Forelimb muscle (tissue), 1 donor: ENCODE measurements around the gene RAB11FIP4. TPM values are rescaled to one million over a fixed set of nuclear protein-coding genes. Genes with fewer than 3 reads are reported as not detected.

Source experiments
- DNase-seq: peaks from one replicate; pipeline ENCODE4 v3.0.0-alpha.2; 2013; ENCODE audit warnings: low read depth
- polyA plus RNA-seq: library from polyadenylated mRNA; unstranded; fragments of 120-200 nt; gene quantifications from one replicate; pipeline ENCODE4 v1.2.1, GENCODE V29; 2013; ENCODE audit not compliant: insufficient read length

The RAB11FIP4 gene
- polyA plus RNA-seq, 1 donor: 0.46 TPM

GRCh38 chr17:31566247-31566991 is 174.9 kb downstream of the RAB11FIP4 start:
- no peak for DNase-seq

DNA sequence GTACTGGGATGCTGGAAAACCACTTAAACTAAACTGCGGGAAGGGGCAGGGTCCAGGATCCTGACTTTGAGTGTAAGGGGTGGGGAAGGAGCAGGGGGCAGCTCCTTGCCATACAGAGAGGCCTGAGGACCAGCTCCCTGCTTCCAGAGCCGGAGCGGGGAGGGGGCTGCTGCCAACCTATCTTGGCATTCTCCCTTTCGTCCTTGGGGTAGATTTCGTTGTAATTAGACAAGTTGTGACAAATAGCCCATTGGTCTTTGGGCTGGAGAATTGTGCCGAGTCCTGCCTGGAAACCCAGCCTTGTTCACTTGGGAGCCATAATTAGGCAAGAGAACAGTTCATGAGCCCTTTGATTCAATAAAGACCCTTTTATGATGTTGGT is 175.5 kb downstream of the RAB11FIP4 start:
- no peak for DNase-seq

GRCh38 chr17:31568121-31568520 is 176.6 kb downstream of the RAB11FIP4 start:
- no peak for DNase-seq

GRCh38 chr17:31568539-31568938 is 177.1 kb downstream of the RAB11FIP4 start:
- DNase-seq: no peak

GRCh38 chr17:31570231-31570630 is 178.8 kb downstream of the RAB11FIP4 start:
- DNase-seq: no peak

DNA sequence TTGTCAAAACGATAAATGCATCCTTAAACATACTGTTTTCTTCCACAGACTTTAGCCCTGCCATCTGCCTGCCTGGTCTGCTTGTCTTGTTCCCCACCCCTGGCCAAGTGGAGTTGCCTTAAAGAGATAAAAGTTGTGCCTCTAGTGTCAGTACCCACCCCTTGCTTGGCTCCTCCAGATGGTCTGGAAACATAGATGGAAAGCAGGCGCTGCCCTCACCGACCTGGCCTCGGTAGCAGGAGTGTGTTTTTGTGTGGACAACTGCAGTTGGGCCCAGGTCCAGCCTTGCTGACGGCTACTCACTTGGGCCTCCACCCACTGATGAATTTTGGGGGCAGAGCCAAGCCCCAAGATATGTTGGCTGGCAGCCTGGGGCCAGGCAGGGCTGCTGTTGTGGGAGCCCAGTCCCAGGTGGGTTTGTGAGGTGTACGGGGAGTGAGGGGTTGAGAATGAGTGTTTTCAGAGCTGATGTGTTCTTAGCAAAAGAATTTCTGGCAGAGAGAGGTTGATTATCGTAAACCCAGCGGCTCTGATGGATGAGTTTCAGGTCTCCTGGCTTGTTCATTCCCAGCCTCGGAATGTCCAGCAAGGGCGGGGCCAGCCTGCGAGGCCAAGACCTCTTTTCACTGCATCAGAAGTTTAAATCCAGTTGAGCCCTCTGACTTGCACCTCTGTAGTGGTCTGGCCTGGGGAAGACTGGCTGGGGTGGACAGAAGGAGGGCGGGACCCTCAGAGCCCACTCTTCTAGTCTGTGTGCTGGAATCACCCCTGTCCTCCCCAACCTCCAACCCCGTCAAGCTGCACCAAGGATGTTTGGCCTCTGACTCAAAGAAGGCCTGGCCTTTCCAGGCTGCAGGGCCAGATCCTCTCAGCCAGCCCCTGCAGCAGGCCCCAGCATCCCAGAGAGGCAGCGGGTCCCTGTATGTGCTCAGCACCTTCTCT is 179.7 kb downstream of the RAB11FIP4 start:
- DNase-seq: no peak

- DNase-seq: no peak
These were observed 180.9 kb downstream of the RAB11FIP4 start for GRCh38 chr17:31572341-31572740.

GRCh38 chr17:31573047-31573446 is 181.6 kb downstream of the RAB11FIP4 start:
- no peak for DNase-seq

GRCh38 chr17:31573861-31574260 is 182.4 kb downstream of the RAB11FIP4 start:
- DNase-seq: no peak

GRCh38 chr17:31574458-31574857 is 183.0 kb downstream of the RAB11FIP4 start:
- DNase-seq: no peak

- no peak for DNase-seq
These were observed 183.6 kb downstream of the RAB11FIP4 start for GRCh38 chr17:31575043-31575442.

DNA sequence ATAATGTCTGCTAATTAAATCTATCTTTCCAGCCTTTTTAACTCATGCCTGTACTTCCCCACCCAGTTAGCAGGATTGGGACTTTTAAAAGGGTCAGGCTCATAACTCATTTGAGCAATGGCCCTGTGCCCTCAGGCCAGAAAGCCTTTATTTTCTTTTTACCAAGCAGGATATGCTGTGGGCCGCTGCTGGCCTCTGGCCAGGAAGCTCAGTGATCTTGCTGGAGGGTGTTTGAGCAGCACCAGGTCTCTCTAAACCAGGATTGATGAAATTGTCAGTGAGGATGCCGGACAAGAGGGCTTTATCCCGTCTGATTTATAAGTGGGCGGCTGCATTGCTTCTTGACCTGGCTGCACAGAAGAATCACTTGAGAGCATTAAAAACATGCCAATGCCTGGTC is 187.8 kb downstream of the RAB11FIP4 start:
- DNase-seq: no peak

GRCh38 chr17:31580316-31580705 is 188.8 kb downstream of the RAB11FIP4 start:
- no peak for DNase-seq

GRCh38 chr17:31580706-31581490 is 189.4 kb downstream of the RAB11FIP4 start:
- no peak for DNase-seq

DNA sequence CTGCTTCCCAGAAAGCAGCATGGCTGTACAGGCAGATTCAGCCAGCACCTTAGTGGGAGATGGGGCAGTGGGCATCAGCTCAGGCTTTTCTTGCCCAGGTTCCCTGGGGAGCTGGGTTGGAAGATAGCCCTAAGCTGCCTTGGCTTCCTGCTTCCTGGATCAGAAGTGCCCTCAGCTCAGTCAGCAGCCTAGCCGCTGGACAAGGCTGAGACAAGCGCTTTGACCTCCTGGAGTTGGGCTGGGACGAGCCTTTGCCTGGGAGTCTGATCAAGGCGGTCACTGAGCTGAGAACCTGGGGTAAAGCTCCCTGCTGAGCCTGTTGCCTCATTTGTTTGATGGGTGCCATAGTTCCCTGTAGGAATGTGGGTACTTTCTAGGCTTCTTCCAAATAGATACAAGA is 190.0 kb downstream of the RAB11FIP4 start:
- no peak for DNase-seq

- DNase-seq: no peak
These were observed 190.9 kb downstream of the RAB11FIP4 start for GRCh38 chr17:31582151-31582907.

DNA sequence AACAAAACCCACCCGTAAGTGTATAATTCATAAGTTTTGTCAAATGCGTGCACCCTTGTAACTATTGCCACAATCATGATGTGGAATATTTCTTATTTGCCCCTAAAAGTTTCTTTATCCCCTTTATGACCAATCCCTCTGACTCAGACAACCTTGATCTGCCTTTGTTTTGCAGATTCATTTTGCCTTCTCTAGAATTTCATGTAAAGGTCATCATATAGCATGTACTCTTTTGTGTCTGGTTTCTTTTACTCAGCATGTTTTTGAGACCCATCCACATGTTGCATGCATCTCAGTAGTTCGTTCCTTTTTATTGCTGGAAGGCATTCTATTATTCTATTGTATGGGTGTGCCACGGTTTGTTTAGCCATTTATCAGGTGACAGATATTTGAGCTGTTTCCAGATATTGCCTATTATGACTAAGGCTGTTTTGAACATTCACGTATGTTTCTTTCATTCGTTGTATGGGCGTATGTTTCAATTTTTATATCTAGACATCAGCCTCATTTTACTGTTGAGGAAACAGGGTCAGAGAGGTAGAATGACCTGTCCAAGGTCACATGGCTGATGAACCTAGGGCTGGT is 192.4 kb downstream of the RAB11FIP4 start:
- no peak for DNase-seq

GRCh38 chr17:31584438-31585279 is 193.2 kb downstream of the RAB11FIP4 start:
- no peak for DNase-seq

DNA sequence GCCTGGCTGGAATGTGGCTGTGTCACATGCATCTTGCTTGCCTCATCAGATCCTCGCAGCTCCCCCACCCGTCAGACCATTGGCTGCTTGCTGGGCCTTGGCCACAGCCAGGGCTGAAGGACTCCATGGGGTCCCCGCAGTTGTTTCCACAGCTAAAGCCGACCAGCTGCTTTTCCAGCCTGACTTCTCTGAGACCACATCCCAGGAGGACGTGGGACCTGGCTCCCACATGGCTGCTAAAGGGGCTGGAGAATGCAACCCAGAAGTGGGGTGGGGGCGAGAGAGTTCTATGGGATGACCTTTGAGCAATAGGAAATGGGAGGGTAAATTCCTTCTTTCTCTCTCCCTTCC is 193.8 kb downstream of the RAB11FIP4 start:
- DNase-seq: no peak

DNA sequence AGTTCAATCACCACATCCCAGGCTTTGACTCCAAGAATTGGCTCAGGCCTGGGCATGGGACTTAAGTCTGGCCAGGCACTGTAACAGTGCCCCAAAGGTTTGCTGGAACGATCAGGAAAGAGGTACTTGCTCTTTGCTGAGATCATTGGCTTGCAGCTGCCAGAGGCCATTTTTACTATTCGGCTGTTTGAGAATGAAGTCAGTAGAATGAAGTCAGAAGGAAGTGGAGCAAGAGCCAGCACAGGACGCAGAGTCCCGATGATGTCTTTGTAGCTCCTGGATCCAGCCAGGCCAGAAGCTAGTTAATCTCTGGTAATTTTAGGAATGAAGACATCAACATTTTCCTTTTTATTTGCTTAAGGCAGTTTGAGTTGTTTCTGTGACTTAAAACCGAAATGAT is 195.5 kb downstream of the RAB11FIP4 start:
- DNase-seq: no peak
